H4 (cell line): ENCODE results near the gene EIF4EBP2. TPM values are rescaled to one million over a fixed set of nuclear protein-coding genes. Genes with fewer than 3 reads are reported as not detected.
A peak's percentile ranks its signal among the peaks of the same experiment; 100 is the strongest.

Experiments used
- DNase-seq: peaks from one replicate; pipeline ENCODE4 v3.0.0-alpha.2; 2015; ENCODE audit warnings: low spot score
- total RNA-seq: library from RNA; depleted of rRNA; stranded (reverse); fragments of >200 nt; shearing (Covaris generic); gene quantifications from 2 replicates; pipeline ENCODE4 v1.2.3, GENCODE V29; 2014; rRNA removed

The EIF4EBP2 gene
- total RNA-seq, 1 experiment from 2014 or later, result 38.8 TPM

GRCh38 chr10:70459774-70460490 lies 56.0 kb downstream of the EIF4EBP2 start:
- DNase-seq, result no peak

GRCh38 chr10:70461397-70462348 lies 57.7 kb downstream of the EIF4EBP2 start:
- peak; percentile 51 for DNase-seq

GRCh38 chr10:70462349-70462984 lies 58.5 kb downstream of the EIF4EBP2 start:
- DNase-seq, result peak; percentile 70

GRCh38 chr10:70465278-70465677 lies 61.3 kb downstream of the EIF4EBP2 start:
- DNase-seq, result no peak

- DNase-seq, result no peak
Observed at GRCh38 chr10:70465832-70466231, 61.9 kb downstream of the EIF4EBP2 start.

- DNase-seq, result no peak
Observed at GRCh38 chr10:70466951-70467350, 63.0 kb downstream of the EIF4EBP2 start.

GRCh38 chr10:70472799-70473454 lies 69.0 kb downstream of the EIF4EBP2 start:
- no peak for DNase-seq

- peak; percentile 32 for DNase-seq
Observed at GRCh38 chr10:70474780-70475179, 70.8 kb downstream of the EIF4EBP2 start.

- DNase-seq, result no peak
Observed at GRCh38 chr10:70475661-70476060, 71.7 kb downstream of the EIF4EBP2 start.

- no peak for DNase-seq
Observed at GRCh38 chr10:70476249-70477035, 72.5 kb downstream of the EIF4EBP2 start.

GRCh38 chr10:70477661-70478162 lies 73.8 kb downstream of the EIF4EBP2 start:
- no peak for DNase-seq

Other genes with a start within 250 kb of the EIF4EBP2 start
- gene SAR1A, start 233.6 kb upstream of the EIF4EBP2 start, total RNA-seq, result 75.0 and 90.9 TPM in 2 replicates
- 301 and 357 TPM in 2 replicates for gene PPA1, start 170.7 kb upstream of the EIF4EBP2 start, total RNA-seq
- not detected in 2 replicates for gene NPFFR1, start 120.1 kb upstream of the EIF4EBP2 start, total RNA-seq
- 8.2 and 9.3 TPM in 2 replicates for gene LRRC20, start 21.5 kb upstream of the EIF4EBP2 start, total RNA-seq
- gene NODAL, start 37.5 kb downstream of the EIF4EBP2 start, total RNA-seq, result not detected in 2 replicates
- 1.3 and 3.0 TPM in 2 replicates for gene PALD1, start 74.6 kb downstream of the EIF4EBP2 start, total RNA-seq
- not detected in 2 replicates for gene PRF1, start 198.6 kb downstream of the EIF4EBP2 start, total RNA-seq